Testis (tissue), 3 donors: ENCODE data around the gene GPR15LG. TPM values are rescaled to one million over a fixed set of nuclear protein-coding genes. Genes with fewer than 3 reads are reported as not detected.
"Not testable (repeated sequence)": the region's sequence is repeated elsewhere in the genome, so short reads cannot be mapped to it uniquely, and the experiment has no call there.

Experiments used
- DNase-seq: peaks from one replicate; pipeline ENCODE4 v3.0.0-alpha.2; 2019
- H3K27ac ChIP-seq, 2 donors: fragments of 200-600 bp; sonication (generic); one replicate each; pipeline ENCODE4 v1.5.1; 2019
- H3K27me3 ChIP-seq: fragments of 200-600 bp; sonication (generic); one replicate; pipeline ENCODE4 v1.5.1; 2019
- H3K36me3 ChIP-seq: fragments of 200-600 bp; sonication (generic); one replicate; pipeline ENCODE4 v1.5.1; 2017; ENCODE audit warnings: low read depth; ENCODE audit errors: missing control alignments
- H3K4me1 ChIP-seq: fragments of 200-600 bp; sonication (generic); one replicate; pipeline ENCODE4 v1.5.1; 2019
- H3K4me3 ChIP-seq, 2 donors: fragments of 200-600 bp; sonication (generic); one replicate each; pipeline ENCODE4 v1.5.1; 2017 to 2019
- H3K9me3 ChIP-seq: fragments of 200-600 bp; sonication (generic); one replicate; pipeline ENCODE4 v1.5.1; 2017
- CTCF ChIP-seq, 3 experiments: fragments of 450-650 bp in 2 of 3; fragments of 200-600 bp in 1 of 3; sonication (generic) in 1 of 3; IDR thresholded peaks; one replicate each; pipeline ENCODE4 v1.5.1; 2016 to 2019; ENCODE audit warnings: antibody characterized with exemption in 3 of 3, mild to moderate bottlenecking in 2 of 3, moderate library complexity in 1 of 3
- POLR2A ChIP-seq: fragments of 450-650 bp; IDR thresholded peaks from one replicate; pipeline ENCODE4 v1.6.1; 2017; ENCODE audit warnings: antibody characterized with exemption, mild to moderate bottlenecking, moderate library complexity
- WGBS, 2 donors: methylation state at CpG; one replicate each; pipeline ENCODE4 v1.1.5; 2018; 5-methylcytosine and 5-hydroxymethylcytosine counted together
- intact Hi-C: fragments of 100-400 bp; cut with DNase I; formaldehyde crosslinking; loops from one replicate; pipeline ENCODE4 v1.15.1; 2023; ENCODE audit warnings: low total_unique reads
- polyA plus RNA-seq: library from polyadenylated mRNA; stranded (reverse); fragments of 350-450 nt; fragmentation: Illumina TruSeq; extraction: RNeasy Lipid Tissue Mini Kit (QIAGEN cat#74804); gene quantifications from one replicate; pipeline ENCODE4 v1.2.3, GENCODE V29; 2014; ENCODE audit warnings: low read depth, low replicate concordance; ENCODE audit not compliant: insufficient read depth
- total RNA-seq, 2 donors: library from RNA; depleted of rRNA; stranded (reverse); fragments of >200 nt; gene quantifications; one replicate each; pipeline ENCODE4 v1.2.3, GENCODE V29; 2016

GPR15LG gene
- total and polyA plus RNA-seq, 3 donors from 2014 or later, result not detected

GRCh38 chr10:84177541-84178141, 4.0 kb downstream of the GPR15LG start:
- WGBS, 2 donors, result 76 to 77% methylated on average over 7 to 8 of the region's 8 CpGs
- no peak for TF ChIP-seq CTCF (IDR thresholded peaks at IDR 0.05)
- no peak for TF ChIP-seq POLR2A

GRCh38 chr10:84178160-84178609, 4.6 kb downstream of the GPR15LG start:
- H3K27ac ChIP-seq, result no peak overlapping the region
- DNase-seq, result no peak
- H3K9me3 ChIP-seq, result no peaks in the 10 kb centered on the region
- H3K27me3 ChIP-seq, result no peaks in the 10 kb centered on the region
- 89 to 91% methylated on average over 3 of the region's 3 CpGs for WGBS, 2 donors
- H3K4me1 ChIP-seq, result no peaks in the 10 kb centered on the region
- no peak overlapping the region for H3K4me3 ChIP-seq
- no peaks in the 10 kb centered on the region for H3K36me3 ChIP-seq
- intact Hi-C loops, result no loop called here
- no peak for TF ChIP-seq CTCF (IDR thresholded peaks at IDR 0.05)
- no peak for TF ChIP-seq POLR2A

More at GRCh38 chr10:84177541-84178141, 4.0 kb downstream of the GPR15LG start:
- Histone ChIP-seq H3K27me3 (no peaks in the 10 kb centered on the region), H3K9me3 (no peaks in the 10 kb centered on the region), H3K36me3 (no peaks in the 10 kb centered on the region), H3K4me1 (no peaks in the 10 kb centered on the region), H3K27ac (no peak overlapping the region), H3K4me3 (no peak overlapping the region)
- no peak for DNase-seq
- intact Hi-C loops, result no loop called here

- no peaks in the 10 kb centered on the region for H3K9me3 ChIP-seq
- no peak overlapping the region for H3K4me3 ChIP-seq
- no peak for DNase-seq
- H3K4me1 ChIP-seq, result no peaks in the 10 kb centered on the region
- no peaks in the 10 kb centered on the region for H3K27me3 ChIP-seq
- intact Hi-C loops, result no loop called here
- no peak overlapping the region for H3K27ac ChIP-seq
- no peaks in the 10 kb centered on the region for H3K36me3 ChIP-seq
- WGBS, 2 donors, result 70 to 80% methylated on average over 9 to 12 of the region's 12 CpGs
- no peak for TF ChIP-seq CTCF (IDR thresholded peaks at IDR 0.05)
- no peak for TF ChIP-seq POLR2A
Measured at GRCh38 chr10:84179059-84179710, 5.6 kb downstream of the GPR15LG start.

GRCh38 chr10:84180386-84180785, 6.8 kb downstream of the GPR15LG start:
- H3K4me1 ChIP-seq, DNase-seq, H3K36me3 ChIP-seq, intact Hi-C loops, H3K4me3 ChIP-seq, H3K27me3 ChIP-seq, H3K27ac ChIP-seq, H3K9me3 ChIP-seq: not testable (repeated sequence)
- 88 to 95% methylated on average over 17 of the region's 22 CpGs for WGBS, 2 donors

- Histone ChIP-seq H3K4me1 (no peaks in the 10 kb centered on the region), H3K4me3 (no peak overlapping the region), H3K27ac (no peak overlapping the region), H3K9me3 (no peaks in the 10 kb centered on the region), H3K36me3 (no peaks in the 10 kb centered on the region), H3K27me3 (no peaks in the 10 kb centered on the region)
- TF ChIP-seq CTCF (IDR thresholded peaks at IDR 0.05), result no peak
- TF ChIP-seq POLR2A, result no peak
- no peak for DNase-seq
- intact Hi-C loops, result no loop called here
- 67 to 97% methylated on average over 2 to 5 of the region's 5 CpGs for WGBS, 2 donors
Measured at GRCh38 chr10:84181631-84182030, 8.0 kb downstream of the GPR15LG start.
